ENCODE measurements around the gene NETO2. TPM values are rescaled to one million over a fixed set of nuclear protein-coding genes. Genes with fewer than 3 reads are reported as not detected.
"Not testable (repeated sequence)": the region's sequence is repeated elsewhere in the genome, so short reads cannot be mapped to it uniquely, and the experiment has no call there.

Gene NETO2
- total RNA-seq, 1 experiment from 2014 or later: 28.6 TPM

DNA sequence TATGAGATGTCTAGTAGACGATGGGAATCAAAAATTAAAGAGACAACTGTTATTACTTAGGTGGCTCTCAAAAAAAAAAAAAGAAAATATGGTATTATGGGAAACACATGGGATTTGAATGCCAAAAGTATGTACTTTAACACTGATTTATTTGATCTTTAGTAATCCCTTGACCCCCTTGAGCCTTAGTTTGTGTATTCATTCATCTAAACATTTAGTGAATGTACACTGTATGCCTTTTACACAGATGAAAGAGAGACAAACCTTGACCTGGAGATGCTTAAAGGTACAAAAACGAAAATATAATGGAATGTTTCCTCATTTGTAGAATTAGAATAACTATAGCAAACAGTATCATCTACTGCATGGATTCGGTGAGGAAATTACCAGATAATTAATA lies 38.6 kb upstream of the NETO2 start:
- no CpG with 5 or more reads among the region's 3 CpGs for WGBS (ENCODE audit: extremely low coverage, insufficient read length, low lambda C conversion rate)
- Histone ChIP-seq H4K20me1 (ENCODE audit: control insufficient read depth, insufficient read depth, insufficient read length) (no peaks in the 10 kb centered on the region), H3K4me2 (ENCODE audit: insufficient read depth, insufficient read length, low read length) (no peak overlapping the region), H3K79me1 (ENCODE audit: insufficient read depth, low read depth, low read length, poor library complexity, severe bottlenecking) (no peaks in the 10 kb centered on the region), H2BK5ac (ENCODE audit: insufficient read length, low read length) (no peak overlapping the region), H2BK20ac (ENCODE audit: low read depth, low read length, poor library complexity, severe bottlenecking) (no peak overlapping the region), H3K4ac (ENCODE audit: low read depth, low read length) (no peak overlapping the region), H3K23ac (ENCODE audit: insufficient read length, low read depth, low read length) (no peak overlapping the region), H2AK5ac (ENCODE audit: insufficient read length, low read length) (no peak overlapping the region), H3K56ac (ENCODE audit: insufficient read length, low read depth, low read length) (no peak overlapping the region), H3K9ac (ENCODE audit: extremely low read depth, insufficient read length, low read length) (no peak overlapping the region), H3T11ph (ENCODE audit: low read length) (no peak overlapping the region), H2BK120ac (ENCODE audit: low read depth, low read length, poor library complexity, severe bottlenecking) (no peak overlapping the region), H4K91ac (ENCODE audit: insufficient read length, low read depth, low read length) (no peak overlapping the region), H2BK15ac (ENCODE audit: low read depth, low read length) (no peak overlapping the region), H3K4me1 (ENCODE audit: insufficient read depth, low read length) (no peaks in the 10 kb centered on the region), H3K18ac (ENCODE audit: insufficient read length, low read depth, low read length) (no peak overlapping the region), H3K14ac (ENCODE audit: insufficient read depth, low read length) (no peak overlapping the region), H2AFZ (ENCODE audit: low read length) (no peak overlapping the region), H3K27me3 (ENCODE audit: insufficient read depth, low read length) (no peaks in the 10 kb centered on the region), H3K23me2 (ENCODE audit: insufficient read length, low read depth, low read length, poor library complexity, severe bottlenecking) (no peaks in the 10 kb centered on the region), H4K8ac (replicated peaks; ENCODE audit: insufficient read length, low read depth, low read length) (no peak overlapping the region), H2BK12ac (ENCODE audit: insufficient read length, low read depth, low read length) (no peak overlapping the region), H3K27ac (ENCODE audit: insufficient read length, low read depth, low read length) (no peak overlapping the region), H3K79me2 (ENCODE audit: insufficient read depth, low read length) (no peaks in the 10 kb centered on the region), H3K9me3 (ENCODE audit: control insufficient read depth, low read depth, low read length) (no peaks in the 10 kb centered on the region), H4K5ac (ENCODE audit: insufficient read length, low read depth, low read length) (no peak overlapping the region)
- DNase-seq: no peak
- Mint-ChIP-seq H3K9me3 (peaks cover 33 to 36% of the 10 kb centered on the region in 2 experiments), H3K4me1 (no peaks in the 10 kb centered on the region), H3K4me3 (no peak overlapping the region), H3K27me3 (ENCODE audit: low read depth) (no peaks in the 10 kb centered on the region; the same call in 1 of the 2 replicates), H3K27ac (no peak overlapping the region), H3K36me3 (ENCODE audit: insufficient read depth in 1 of 3, low read depth in 3 of 3) (peaks cover 26 to 32% (median 32%) of the 10 kb centered on the region in 3 experiments)
- TF ChIP-seq, protein P1, sequence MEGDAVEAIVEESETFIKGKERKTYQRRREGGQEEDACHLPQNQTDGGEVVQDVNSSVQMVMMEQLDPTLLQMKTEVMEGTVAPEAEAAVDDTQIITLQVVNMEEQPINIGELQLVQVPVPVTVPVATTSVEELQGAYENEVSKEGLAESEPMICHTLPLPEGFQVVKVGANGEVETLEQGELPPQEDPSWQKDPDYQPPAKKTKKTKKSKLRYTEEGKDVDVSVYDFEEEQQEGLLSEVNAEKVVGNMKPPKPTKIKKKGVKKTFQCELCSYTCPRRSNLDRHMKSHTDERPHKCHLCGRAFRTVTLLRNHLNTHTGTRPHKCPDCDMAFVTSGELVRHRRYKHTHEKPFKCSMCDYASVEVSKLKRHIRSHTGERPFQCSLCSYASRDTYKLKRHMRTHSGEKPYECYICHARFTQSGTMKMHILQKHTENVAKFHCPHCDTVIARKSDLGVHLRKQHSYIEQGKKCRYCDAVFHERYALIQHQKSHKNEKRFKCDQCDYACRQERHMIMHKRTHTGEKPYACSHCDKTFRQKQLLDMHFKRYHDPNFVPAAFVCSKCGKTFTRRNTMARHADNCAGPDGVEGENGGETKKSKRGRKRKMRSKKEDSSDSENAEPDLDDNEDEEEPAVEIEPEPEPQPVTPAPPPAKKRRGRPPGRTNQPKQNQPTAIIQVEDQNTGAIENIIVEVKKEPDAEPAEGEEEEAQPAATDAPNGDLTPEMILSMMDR (conservative IDR thresholded peaks at IDR 0.05): no peak

DNA sequence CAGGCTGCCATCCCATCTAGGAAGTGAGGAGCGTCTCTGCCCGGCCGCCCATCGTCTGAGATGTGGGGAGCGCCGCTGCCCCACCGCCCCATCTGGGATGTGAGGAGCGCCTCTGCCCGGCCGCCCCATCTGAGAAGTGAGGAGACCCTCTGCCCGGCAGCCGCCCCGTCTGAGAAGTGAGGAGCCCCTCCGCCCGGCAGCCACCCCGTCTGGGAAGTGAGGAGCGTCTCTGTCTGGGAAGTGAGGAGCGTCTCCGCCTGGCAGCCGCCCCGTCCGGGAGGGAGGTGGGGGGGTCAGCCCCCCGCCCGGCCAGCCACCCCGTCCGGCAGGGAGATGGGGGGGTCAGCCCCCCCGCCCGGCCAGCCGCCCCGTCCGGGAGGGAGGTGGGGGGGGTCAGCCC lies 37.3 kb upstream of the NETO2 start:
- not testable (repeated sequence) for H3K27me3 Mint-ChIP-seq (ENCODE audit: low read depth); H2AFZ ChIP-seq (ENCODE audit: low read length); H2BK120ac ChIP-seq (ENCODE audit: low read depth, low read length, poor library complexity, severe bottlenecking); H3K4ac ChIP-seq (ENCODE audit: low read depth, low read length); H2BK12ac ChIP-seq (ENCODE audit: insufficient read length, low read depth, low read length); H3K9me3 ChIP-seq (ENCODE audit: control insufficient read depth, low read depth, low read length); H2BK5ac ChIP-seq (ENCODE audit: insufficient read length, low read length); H3K56ac ChIP-seq (ENCODE audit: insufficient read length, low read depth, low read length); H4K20me1 ChIP-seq (ENCODE audit: control insufficient read depth, insufficient read depth, insufficient read length); H4K91ac ChIP-seq (ENCODE audit: insufficient read length, low read depth, low read length); H2BK15ac ChIP-seq (ENCODE audit: low read depth, low read length); H3K23me2 ChIP-seq (ENCODE audit: insufficient read length, low read depth, low read length, poor library complexity, severe bottlenecking); H4K8ac ChIP-seq (replicated peaks; ENCODE audit: insufficient read length, low read depth, low read length); H3K4me2 ChIP-seq (ENCODE audit: insufficient read depth, insufficient read length, low read length); H3K27ac Mint-ChIP-seq; H2BK20ac ChIP-seq (ENCODE audit: low read depth, low read length, poor library complexity, severe bottlenecking); H3T11ph ChIP-seq (ENCODE audit: low read length); H3K27ac ChIP-seq (ENCODE audit: insufficient read length, low read depth, low read length); H3K18ac ChIP-seq (ENCODE audit: insufficient read length, low read depth, low read length); H3K79me2 ChIP-seq (ENCODE audit: insufficient read depth, low read length); H3K4me1 Mint-ChIP-seq; H3K4me3 Mint-ChIP-seq; DNase-seq; H2AK5ac ChIP-seq (ENCODE audit: insufficient read length, low read length); H3K4me1 ChIP-seq (ENCODE audit: insufficient read depth, low read length); H3K79me1 ChIP-seq (ENCODE audit: insufficient read depth, low read depth, low read length, poor library complexity, severe bottlenecking); H3K14ac ChIP-seq (ENCODE audit: insufficient read depth, low read length); H3K9ac ChIP-seq (ENCODE audit: extremely low read depth, insufficient read length, low read length); H3K27me3 ChIP-seq (ENCODE audit: insufficient read depth, low read length); H3K23ac ChIP-seq (ENCODE audit: insufficient read length, low read depth, low read length); H4K5ac ChIP-seq (ENCODE audit: insufficient read length, low read depth, low read length)
- H3K36me3 Mint-ChIP-seq (ENCODE audit: insufficient read depth in 1 of 3, low read depth in 3 of 3): peaks cover 26 to 32% (median 32%) of the 10 kb centered on the region in 3 experiments
- no CpG with 5 or more reads among the region's 31 CpGs for WGBS (ENCODE audit: extremely low coverage, insufficient read length, low lambda C conversion rate)
- peaks cover 33 to 36% of the 10 kb centered on the region in 2 experiments for H3K9me3 Mint-ChIP-seq

Data from H9 (cell line).